ENCODE results near the gene MRTFA. TPM values are rescaled to one million over a fixed set of nuclear protein-coding genes. Genes with fewer than 3 reads are reported as not detected.
A peak's percentile ranks its signal among the peaks of the same experiment; 100 is the strongest.
"Not testable (repeated sequence)": the region's sequence is repeated elsewhere in the genome, so short reads cannot be mapped to it uniquely, and the experiment has no call there.

Gene MRTFA
- total RNA-seq, 1 donor = 44.9 TPM

- TF ChIP-seq, protein P1, sequence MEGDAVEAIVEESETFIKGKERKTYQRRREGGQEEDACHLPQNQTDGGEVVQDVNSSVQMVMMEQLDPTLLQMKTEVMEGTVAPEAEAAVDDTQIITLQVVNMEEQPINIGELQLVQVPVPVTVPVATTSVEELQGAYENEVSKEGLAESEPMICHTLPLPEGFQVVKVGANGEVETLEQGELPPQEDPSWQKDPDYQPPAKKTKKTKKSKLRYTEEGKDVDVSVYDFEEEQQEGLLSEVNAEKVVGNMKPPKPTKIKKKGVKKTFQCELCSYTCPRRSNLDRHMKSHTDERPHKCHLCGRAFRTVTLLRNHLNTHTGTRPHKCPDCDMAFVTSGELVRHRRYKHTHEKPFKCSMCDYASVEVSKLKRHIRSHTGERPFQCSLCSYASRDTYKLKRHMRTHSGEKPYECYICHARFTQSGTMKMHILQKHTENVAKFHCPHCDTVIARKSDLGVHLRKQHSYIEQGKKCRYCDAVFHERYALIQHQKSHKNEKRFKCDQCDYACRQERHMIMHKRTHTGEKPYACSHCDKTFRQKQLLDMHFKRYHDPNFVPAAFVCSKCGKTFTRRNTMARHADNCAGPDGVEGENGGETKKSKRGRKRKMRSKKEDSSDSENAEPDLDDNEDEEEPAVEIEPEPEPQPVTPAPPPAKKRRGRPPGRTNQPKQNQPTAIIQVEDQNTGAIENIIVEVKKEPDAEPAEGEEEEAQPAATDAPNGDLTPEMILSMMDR (IDR thresholded peaks at IDR 0.05; ENCODE audit: insufficient read depth, low read depth, low read length) = no peak
- no peak overlapping the region for H3K4me3 ChIP-seq (ENCODE audit: low read depth, low read length)
- DNase-seq (ENCODE audit: low read depth) = peak; percentile 88
These were observed 47.8 kb downstream of the MRTFA start for GRCh38 chr22:40588726-40589125.

DNA sequence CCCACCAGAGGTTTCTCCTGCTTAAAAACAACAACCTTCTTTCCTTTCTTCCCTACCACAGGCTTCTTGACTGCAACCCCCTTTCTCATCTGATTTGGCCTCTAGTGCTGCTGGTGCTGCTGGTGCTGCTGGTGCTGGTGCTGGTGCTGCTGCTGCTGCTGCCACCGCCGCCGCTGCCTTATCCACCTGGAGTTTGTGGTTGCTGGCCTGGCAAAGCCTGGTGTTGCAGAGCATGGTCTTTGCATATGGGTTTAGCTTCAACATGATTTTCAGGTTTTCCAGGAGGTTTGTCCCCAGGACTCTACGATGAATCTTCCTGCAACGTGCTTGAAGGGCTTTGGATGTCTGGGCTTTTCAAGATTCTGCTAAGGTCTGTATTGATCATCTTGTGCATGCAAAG, 49.7 kb downstream of the MRTFA start:
- DNase-seq (ENCODE audit: low read depth) = no peak
- TF ChIP-seq, protein P1 (IDR thresholded peaks at IDR 0.05; ENCODE audit: insufficient read depth, low read depth, low read length) = no peak
- H3K4me3 ChIP-seq (ENCODE audit: low read depth, low read length) = no peak overlapping the region

- no peak for DNase-seq (ENCODE audit: low read depth)
- no peak overlapping the region for H3K4me3 ChIP-seq (ENCODE audit: low read depth, low read length)
- TF ChIP-seq, protein P1 (IDR thresholded peaks at IDR 0.05; ENCODE audit: insufficient read depth, low read depth, low read length) = no peak
These were observed 51.2 kb downstream of the MRTFA start for GRCh38 chr22:40585310-40585751.

DNA sequence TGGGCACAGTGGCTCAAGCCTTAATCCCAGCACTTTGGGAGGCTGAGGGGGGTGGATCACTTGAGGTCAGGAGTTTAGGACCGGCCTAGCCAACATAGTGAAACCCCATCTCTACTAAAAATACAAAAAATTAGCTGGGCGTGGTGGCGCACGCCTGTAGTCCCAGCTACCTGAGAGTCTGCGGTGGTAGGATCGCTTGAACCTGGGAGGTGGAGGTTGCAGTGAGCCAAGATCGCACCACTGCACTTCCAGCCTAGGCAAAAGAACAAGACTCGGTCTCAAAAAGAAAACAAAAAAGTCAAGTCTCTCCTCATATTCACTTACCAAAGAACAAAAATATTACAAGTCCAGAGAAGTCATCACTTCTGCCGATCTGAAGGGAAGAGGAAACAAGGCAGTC, 51.8 kb downstream of the MRTFA start:
- not testable (repeated sequence) for DNase-seq (ENCODE audit: low read depth); H3K4me3 ChIP-seq (ENCODE audit: low read depth, low read length)

DNA sequence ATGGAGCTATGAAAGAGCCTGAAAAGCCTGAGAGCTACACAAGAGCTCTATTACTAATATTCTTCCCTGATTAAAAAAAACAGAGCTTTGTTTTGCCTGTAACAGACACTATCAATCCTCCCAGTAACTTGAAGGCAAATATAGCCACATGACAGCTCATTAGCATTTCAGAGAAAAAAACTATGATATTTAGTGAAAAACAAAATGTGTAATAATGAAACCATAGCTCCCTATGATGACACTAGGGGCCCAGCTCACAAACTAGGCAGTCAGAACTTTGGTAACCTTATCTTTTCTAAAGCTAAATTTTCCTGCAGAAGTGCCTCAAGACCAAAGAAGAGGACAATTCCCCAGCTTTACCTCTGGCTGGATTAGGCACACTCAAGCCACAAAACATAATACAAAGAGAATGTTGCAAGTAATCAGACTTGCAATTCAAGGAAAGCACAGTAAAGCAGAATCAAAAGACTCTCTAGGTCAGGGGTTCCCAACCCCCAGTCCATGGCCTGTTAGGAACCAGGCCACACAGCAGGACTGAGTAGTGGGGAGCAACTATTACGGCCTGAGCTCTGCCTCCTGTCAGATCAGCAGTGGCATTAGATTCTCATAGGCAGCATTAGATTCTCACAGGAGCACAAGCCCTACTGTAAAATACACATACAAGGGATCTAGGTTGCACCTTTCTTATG, 53.3 kb downstream of the MRTFA start:
- no peak overlapping the region for H3K4me3 ChIP-seq (ENCODE audit: low read depth, low read length)
- TF ChIP-seq, protein P1 (IDR thresholded peaks at IDR 0.05; ENCODE audit: insufficient read depth, low read depth, low read length) = no peak
- no peak for DNase-seq (ENCODE audit: low read depth)

- TF ChIP-seq, protein P1 (IDR thresholded peaks at IDR 0.05; ENCODE audit: insufficient read depth, low read depth, low read length) = no peak
- DNase-seq (ENCODE audit: low read depth) = no peak
- H3K4me3 ChIP-seq (ENCODE audit: low read depth, low read length) = no peak overlapping the region
These were observed 54.5 kb downstream of the MRTFA start for GRCh38 chr22:40582063-40582462.

DNA sequence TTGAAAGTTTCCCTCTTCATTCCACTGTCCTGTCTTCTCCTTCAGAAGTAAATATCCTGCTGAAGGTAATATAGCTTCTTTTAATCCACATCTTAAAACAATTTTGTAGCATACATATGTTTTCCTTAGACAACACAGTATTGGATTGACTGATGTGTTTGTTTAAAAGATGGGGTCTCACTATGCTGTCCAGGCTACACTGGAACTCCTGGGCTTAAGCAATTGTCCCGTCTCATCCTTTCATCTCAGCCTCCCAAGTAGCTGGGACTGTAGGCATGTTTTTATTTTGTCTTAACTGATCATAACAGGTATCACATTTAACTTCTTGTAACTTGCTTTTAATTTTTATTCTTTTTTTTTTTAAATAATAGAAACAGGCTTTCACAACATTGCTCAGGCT, 55.9 kb downstream of the MRTFA start:
- TF ChIP-seq, protein P1 (IDR thresholded peaks at IDR 0.05; ENCODE audit: insufficient read depth, low read depth, low read length) = no peak
- DNase-seq (ENCODE audit: low read depth) = no peak
- H3K4me3 ChIP-seq (ENCODE audit: low read depth, low read length) = no peak overlapping the region

Measured in fibroblast of villous mesenchyme (primary cell).